GM13977 (cell line): Measurements from ENCODE around the gene DLG2.

ENCODE experiments used
- DNase-seq: peaks from one replicate; pipeline ENCODE4 v3.0.0; 2012; ENCODE audit warnings: low spot score
- in situ Hi-C: fragments of 300-500 bp; cut with MboI; formaldehyde crosslinking; loops from one replicate; pipeline ENCODE4 v1.12.0; 2022; ENCODE audit warnings: low sequenced_read_pairs, low pct_unique_long_range_greater_than_20kb, mixed read lengths, inconsistent platforms; ENCODE audit not compliant: unreplicated experiment
- TF ChIP-seq, protein P1 (sequence below): IDR thresholded peaks from 2 replicates; pipeline ENCODE4 v1.5.1; 2012; ENCODE audit warnings: mild to moderate bottlenecking, control low read depth; ENCODE audit not compliant: insufficient read depth; ENCODE audit errors: extremely low read depth, missing control alignments

The DLG2 gene

DNA sequence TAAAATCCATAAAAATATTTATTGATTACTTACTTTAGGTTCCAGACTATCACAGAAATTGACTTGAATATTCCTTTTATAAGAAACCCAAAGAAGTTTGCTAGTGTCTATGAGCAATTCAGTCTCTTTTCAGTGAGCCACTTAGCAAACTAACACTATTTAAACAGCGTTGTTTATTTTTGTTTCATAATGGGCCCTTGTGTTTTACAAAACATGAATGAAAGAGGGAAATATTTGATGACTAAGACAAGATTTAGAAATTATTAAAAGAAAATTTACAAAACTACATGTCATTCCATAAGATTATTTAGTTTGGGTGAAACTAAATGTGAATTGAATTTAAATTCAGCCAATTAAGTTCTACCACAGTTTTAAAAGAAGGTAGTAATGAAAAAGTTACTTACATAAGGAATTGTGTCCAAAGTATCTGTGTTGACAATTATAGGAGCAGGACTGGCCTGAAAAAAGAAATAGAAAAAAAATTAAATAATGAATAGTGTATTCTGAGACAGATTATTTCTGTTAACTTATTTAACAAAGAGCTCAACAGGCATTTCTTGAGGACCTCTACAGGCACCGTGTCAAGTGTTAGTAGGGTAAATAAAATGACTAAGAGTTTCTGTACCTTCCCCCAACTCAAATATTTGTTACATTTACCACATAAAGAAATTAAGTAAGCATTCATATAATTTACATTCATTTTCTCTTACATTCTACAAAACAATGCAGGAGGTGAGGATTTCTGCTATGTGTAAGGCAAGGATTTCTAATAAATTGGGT is 1376.1 kb downstream of the DLG2 start:
- DNase-seq, result no peak
- TF ChIP-seq, protein P1, sequence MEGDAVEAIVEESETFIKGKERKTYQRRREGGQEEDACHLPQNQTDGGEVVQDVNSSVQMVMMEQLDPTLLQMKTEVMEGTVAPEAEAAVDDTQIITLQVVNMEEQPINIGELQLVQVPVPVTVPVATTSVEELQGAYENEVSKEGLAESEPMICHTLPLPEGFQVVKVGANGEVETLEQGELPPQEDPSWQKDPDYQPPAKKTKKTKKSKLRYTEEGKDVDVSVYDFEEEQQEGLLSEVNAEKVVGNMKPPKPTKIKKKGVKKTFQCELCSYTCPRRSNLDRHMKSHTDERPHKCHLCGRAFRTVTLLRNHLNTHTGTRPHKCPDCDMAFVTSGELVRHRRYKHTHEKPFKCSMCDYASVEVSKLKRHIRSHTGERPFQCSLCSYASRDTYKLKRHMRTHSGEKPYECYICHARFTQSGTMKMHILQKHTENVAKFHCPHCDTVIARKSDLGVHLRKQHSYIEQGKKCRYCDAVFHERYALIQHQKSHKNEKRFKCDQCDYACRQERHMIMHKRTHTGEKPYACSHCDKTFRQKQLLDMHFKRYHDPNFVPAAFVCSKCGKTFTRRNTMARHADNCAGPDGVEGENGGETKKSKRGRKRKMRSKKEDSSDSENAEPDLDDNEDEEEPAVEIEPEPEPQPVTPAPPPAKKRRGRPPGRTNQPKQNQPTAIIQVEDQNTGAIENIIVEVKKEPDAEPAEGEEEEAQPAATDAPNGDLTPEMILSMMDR, result no peak
- in situ Hi-C loops, result loop anchor here (25.0 kb wide), 1 partner anchor 414 kb away; no protein-coding TSS in a partner anchor

GRCh38 chr11:84249344-84250135 is 1377.6 kb downstream of the DLG2 start:
- no peak for DNase-seq

GRCh38 chr11:84247926-84248325 is 1379.2 kb downstream of the DLG2 start:
- DNase-seq, result no peak
- in situ Hi-C loops, result no loop called here
- TF ChIP-seq, protein P1, result no peak

More at GRCh38 chr11:84249344-84250135, 1377.6 kb downstream of the DLG2 start:
- TF ChIP-seq, protein P1, result peak; percentile 14
- in situ Hi-C loops, result loop anchor here (25.0 kb wide), 1 partner anchor 412 kb away; no protein-coding TSS in a partner anchor

GRCh38 chr11:84247129-84247528 is 1380.0 kb downstream of the DLG2 start:
- in situ Hi-C loops, result no loop called here
- DNase-seq, result no peak
- TF ChIP-seq, protein P1, result no peak

- peak; percentile 20 for DNase-seq
- in situ Hi-C loops, result no loop called here
- TF ChIP-seq, protein P1, result no peak
These were observed 1383.4 kb downstream of the DLG2 start for GRCh38 chr11:84243629-84244263.
